ENCODE data around the gene UBE2M.

DNA sequence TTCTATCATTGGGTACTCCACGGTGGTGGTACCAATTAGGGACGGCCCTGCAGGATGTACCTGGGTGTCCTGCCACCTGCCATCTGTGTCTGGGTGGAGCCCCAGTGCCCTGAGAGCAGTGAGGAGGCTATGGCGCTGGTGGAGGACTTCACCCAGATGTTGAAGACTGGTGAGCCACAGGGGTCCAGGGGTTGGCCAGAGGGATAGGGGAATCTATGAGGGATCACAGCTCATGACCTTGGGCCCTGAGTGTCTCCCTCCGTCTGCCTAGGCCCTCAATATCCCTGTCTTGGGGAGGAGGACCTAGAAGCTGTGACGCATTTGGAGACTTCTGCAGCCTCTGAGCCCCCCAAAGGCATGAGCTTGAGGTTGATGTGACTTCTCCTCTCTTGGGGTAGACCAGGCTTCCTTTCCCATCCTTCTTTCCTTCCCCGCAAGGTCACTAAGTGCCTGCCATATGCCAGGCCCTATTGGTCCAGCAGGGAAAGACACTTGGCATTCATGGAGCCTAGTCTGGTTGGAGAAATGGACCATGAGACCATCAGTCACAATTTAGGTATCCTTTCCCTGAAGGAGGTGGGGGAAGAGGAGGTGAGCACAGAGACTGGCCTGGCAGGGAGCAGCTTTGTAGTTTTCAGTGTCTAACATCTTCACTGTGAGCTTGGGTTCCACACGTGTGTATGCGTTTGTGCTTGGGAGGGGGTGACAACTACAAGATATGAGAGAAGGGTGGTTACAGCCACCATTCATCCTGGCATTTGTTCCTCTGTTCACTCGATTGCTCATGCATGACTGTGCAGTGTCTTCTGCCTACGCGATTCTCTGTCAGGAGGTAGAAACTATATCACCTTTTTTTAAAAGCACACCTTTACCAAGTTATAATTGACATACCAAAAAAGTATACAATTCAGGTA, 19.9 kb upstream of the UBE2M start:
- TF ChIP-seq, protein P1, sequence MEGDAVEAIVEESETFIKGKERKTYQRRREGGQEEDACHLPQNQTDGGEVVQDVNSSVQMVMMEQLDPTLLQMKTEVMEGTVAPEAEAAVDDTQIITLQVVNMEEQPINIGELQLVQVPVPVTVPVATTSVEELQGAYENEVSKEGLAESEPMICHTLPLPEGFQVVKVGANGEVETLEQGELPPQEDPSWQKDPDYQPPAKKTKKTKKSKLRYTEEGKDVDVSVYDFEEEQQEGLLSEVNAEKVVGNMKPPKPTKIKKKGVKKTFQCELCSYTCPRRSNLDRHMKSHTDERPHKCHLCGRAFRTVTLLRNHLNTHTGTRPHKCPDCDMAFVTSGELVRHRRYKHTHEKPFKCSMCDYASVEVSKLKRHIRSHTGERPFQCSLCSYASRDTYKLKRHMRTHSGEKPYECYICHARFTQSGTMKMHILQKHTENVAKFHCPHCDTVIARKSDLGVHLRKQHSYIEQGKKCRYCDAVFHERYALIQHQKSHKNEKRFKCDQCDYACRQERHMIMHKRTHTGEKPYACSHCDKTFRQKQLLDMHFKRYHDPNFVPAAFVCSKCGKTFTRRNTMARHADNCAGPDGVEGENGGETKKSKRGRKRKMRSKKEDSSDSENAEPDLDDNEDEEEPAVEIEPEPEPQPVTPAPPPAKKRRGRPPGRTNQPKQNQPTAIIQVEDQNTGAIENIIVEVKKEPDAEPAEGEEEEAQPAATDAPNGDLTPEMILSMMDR (IDR thresholded peaks at IDR 0.05), result no peak
- TF ChIP-seq POLR2AphosphoS5 (IDR thresholded peaks at IDR 0.05; ENCODE audit: insufficient read depth in 1 of 2, low read depth in 1 of 2) (no peak), POLR2A (IDR thresholded peaks at IDR 0.05) (no peak)
